Measurements from ENCODE around the gene SLX9.

Gene SLX9

DNA sequence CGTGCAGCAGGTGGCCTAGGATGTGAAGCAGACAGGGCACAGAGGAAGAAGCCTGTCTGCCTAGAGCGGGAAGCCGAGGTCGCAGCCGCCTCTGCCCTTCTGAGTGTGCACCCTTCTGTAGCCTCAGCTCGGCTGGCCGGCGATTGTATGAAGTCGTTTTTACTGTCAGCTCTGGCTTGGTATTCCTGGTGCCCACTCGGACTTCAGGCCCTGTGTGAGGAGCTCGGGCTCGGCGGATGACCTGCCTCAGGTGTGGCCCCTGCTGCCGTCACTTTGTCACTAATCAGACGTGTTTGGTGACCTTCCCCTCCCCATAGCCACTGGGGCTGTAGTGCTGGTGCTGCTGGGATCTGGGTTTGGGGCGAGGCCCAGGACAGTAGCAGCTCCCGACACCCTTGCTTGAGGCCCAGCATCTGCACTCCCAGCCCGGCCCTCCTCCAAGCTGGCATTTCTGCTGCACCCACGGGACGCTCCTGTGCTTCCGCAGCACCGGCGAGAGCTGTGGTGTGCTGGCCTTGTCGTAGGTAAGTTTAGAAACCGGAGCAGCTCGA is 18.1 kb downstream of the SLX9 start:
- H3K4me1 ChIP-seq (ENCODE audit: control insufficient read depth, low read length), result no peaks in the 10 kb centered on the region
- H4K20me1 ChIP-seq (ENCODE audit: control insufficient read depth, insufficient read depth, low read depth, low read length), result peaks cover 7% of the 10 kb centered on the region; the same call in 1 of the 2 replicates
- no peaks in the 10 kb centered on the region for H3K27me3 ChIP-seq (ENCODE audit: control insufficient read depth, low read length)
- peaks cover 49% of the 10 kb centered on the region for H3K36me3 ChIP-seq (ENCODE audit: control insufficient read depth, low read length)
- H3K4me2 ChIP-seq (ENCODE audit: low read length), result no peak overlapping the region
- H3K4me3 ChIP-seq (ENCODE audit: low read length), result no peak overlapping the region
- no peak for TF ChIP-seq CTCF (IDR thresholded peaks at IDR 0.05; ENCODE audit: low read depth, low read length, poor library complexity, severe bottlenecking)
- TF ChIP-seq EZH2phosphoT487 (IDR thresholded peaks at IDR 0.05; ENCODE audit: borderline replicate concordance, low read length), result no peak
- no peaks in the 10 kb centered on the region for H3K9me2 ChIP-seq (replicated peaks; ENCODE audit: control insufficient read depth, low read length)
- peaks cover 33% of the 10 kb centered on the region for H3K79me2 ChIP-seq (ENCODE audit: control insufficient read depth, low read length)
- no peaks in the 10 kb centered on the region for H3F3A ChIP-seq (ENCODE audit: control insufficient read depth, insufficient read depth)
- H3K9me3 ChIP-seq (ENCODE audit: control insufficient read depth, insufficient read depth, low read length), result no peaks in the 10 kb centered on the region
- H3K27ac ChIP-seq (ENCODE audit: low read depth, low read length), result no peak overlapping the region

DNA sequence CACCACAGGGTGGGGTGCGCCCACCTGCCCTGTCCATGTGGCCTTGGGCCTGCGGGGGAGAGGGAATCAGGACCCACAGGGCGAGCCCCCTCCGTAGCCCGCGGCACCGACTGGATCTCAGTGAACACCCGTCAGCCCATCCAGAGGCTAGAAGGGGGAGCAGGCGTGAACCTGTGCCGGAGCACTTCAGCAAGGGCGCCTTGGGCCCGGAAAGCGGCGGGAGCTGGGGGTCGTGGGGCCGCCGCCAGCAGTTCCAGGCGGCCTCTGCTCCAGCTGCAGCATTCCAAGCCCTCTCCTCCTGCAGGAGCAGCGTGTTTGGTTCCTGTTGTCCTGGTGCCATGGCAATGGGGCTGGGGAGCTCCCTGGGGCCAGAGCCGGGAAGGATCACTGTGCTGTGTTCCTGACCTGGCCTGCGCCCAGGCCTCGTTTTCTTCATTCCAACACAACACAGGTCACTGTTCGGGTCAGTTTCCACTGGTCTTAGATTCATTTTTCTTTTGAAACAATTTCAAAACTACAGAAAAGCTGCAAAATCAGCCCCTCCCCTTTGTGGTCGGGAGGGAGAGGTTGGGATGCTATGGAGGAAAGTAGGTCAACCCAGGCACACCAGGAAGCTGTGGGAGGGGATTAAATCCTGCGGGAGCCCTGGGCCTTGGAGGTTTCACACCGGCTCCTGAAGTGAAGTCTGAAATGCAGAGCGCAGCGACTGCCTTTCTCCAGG is 18.8 kb downstream of the SLX9 start:
- no peaks in the 10 kb centered on the region for H3K4me1 ChIP-seq (ENCODE audit: control insufficient read depth, low read length)
- peaks cover 27% of the 10 kb centered on the region for H3K79me2 ChIP-seq (ENCODE audit: control insufficient read depth, low read length)
- TF ChIP-seq EZH2phosphoT487 (IDR thresholded peaks at IDR 0.05; ENCODE audit: borderline replicate concordance, low read length), result no peak
- no peak for TF ChIP-seq CTCF (IDR thresholded peaks at IDR 0.05; ENCODE audit: low read depth, low read length, poor library complexity, severe bottlenecking)
- H3K9me3 ChIP-seq (ENCODE audit: control insufficient read depth, insufficient read depth, low read length), result no peaks in the 10 kb centered on the region
- no peak overlapping the region for H3K4me3 ChIP-seq (ENCODE audit: low read length)
- H3K4me2 ChIP-seq (ENCODE audit: low read length), result no peak overlapping the region
- H3K9me2 ChIP-seq (replicated peaks; ENCODE audit: control insufficient read depth, low read length), result no peaks in the 10 kb centered on the region
- H3F3A ChIP-seq (ENCODE audit: control insufficient read depth, insufficient read depth), result no peaks in the 10 kb centered on the region
- H4K20me1 ChIP-seq (ENCODE audit: control insufficient read depth, insufficient read depth, low read depth, low read length), result peaks cover 10% of the 10 kb centered on the region
- H3K27me3 ChIP-seq (ENCODE audit: control insufficient read depth, low read length), result no peaks in the 10 kb centered on the region
- H3K36me3 ChIP-seq (ENCODE audit: control insufficient read depth, low read length), result peaks cover 50% of the 10 kb centered on the region
- H3K27ac ChIP-seq (ENCODE audit: low read depth, low read length), result no peak overlapping the region

GRCh38 chr21:44959376-44960091 is 19.7 kb downstream of the SLX9 start:
- TF ChIP-seq EZH2phosphoT487 (IDR thresholded peaks at IDR 0.05; ENCODE audit: borderline replicate concordance, low read length), result no peak
- no peak for TF ChIP-seq CTCF (IDR thresholded peaks at IDR 0.05; ENCODE audit: low read depth, low read length, poor library complexity, severe bottlenecking)
- no peak overlapping the region for H3K4me2 ChIP-seq (ENCODE audit: low read length)
- H3K79me2 ChIP-seq (ENCODE audit: control insufficient read depth, low read length), result peaks cover 21% of the 10 kb centered on the region
- H3K27ac ChIP-seq (ENCODE audit: low read depth, low read length), result no peak overlapping the region
- H3K9me2 ChIP-seq (replicated peaks; ENCODE audit: control insufficient read depth, low read length), result no peaks in the 10 kb centered on the region
- peaks cover 14% of the 10 kb centered on the region for H4K20me1 ChIP-seq (ENCODE audit: control insufficient read depth, insufficient read depth, low read depth, low read length)
- peaks cover 50% of the 10 kb centered on the region for H3K36me3 ChIP-seq (ENCODE audit: control insufficient read depth, low read length)
- H3K27me3 ChIP-seq (ENCODE audit: control insufficient read depth, low read length), result no peaks in the 10 kb centered on the region
- no peaks in the 10 kb centered on the region for H3F3A ChIP-seq (ENCODE audit: control insufficient read depth, insufficient read depth)
- H3K4me3 ChIP-seq (ENCODE audit: low read length), result no peak overlapping the region
- no peaks in the 10 kb centered on the region for H3K9me3 ChIP-seq (ENCODE audit: control insufficient read depth, insufficient read depth, low read length)
- no peaks in the 10 kb centered on the region for H3K4me1 ChIP-seq (ENCODE audit: control insufficient read depth, low read length)
